DOHH2 (cell line): ENCODE measurements around the gene GPX2.
A peak's percentile ranks its signal among the peaks of the same experiment; 100 is the strongest.

Experiments used
- H3F3A ChIP-seq: fragments of 200-600 bp; sonication (generic), shearing (Covaris generic); 2 replicates; pipeline ENCODE4 v1.6.0; 2016; ENCODE audit warnings: antibody characterized with exemption, mild to moderate bottlenecking; ENCODE audit not compliant: control insufficient read depth, insufficient read depth
- H3K27ac ChIP-seq: fragments of 200-600 bp; sonication (generic); 2 replicates; pipeline ENCODE4 v1.5.1; 2014; ENCODE audit warnings: low read depth, mild to moderate bottlenecking, low read length, moderate library complexity
- H3K27me3 ChIP-seq: fragments of 200-600 bp; sonication (generic); 2 replicates; pipeline ENCODE4 v1.6.1; 2014; ENCODE audit warnings: mild to moderate bottlenecking, low read length, mixed read lengths; ENCODE audit not compliant: control insufficient read depth
- H3K36me3 ChIP-seq: fragments of 200-600 bp; sonication (generic); 2 replicates; pipeline ENCODE4 v1.6.1; 2014; ENCODE audit warnings: mild to moderate bottlenecking, low read length, moderate library complexity, mixed read lengths; ENCODE audit not compliant: control insufficient read depth
- H3K4me1 ChIP-seq: fragments of 200-600 bp; sonication (generic); 2 replicates; pipeline ENCODE4 v1.6.1; 2014; ENCODE audit warnings: mild to moderate bottlenecking, low read length, mixed read lengths; ENCODE audit not compliant: control insufficient read depth
- H3K4me2 ChIP-seq: fragments of 200-600 bp; sonication (generic); 2 replicates; pipeline ENCODE4 v1.6.0; 2014; ENCODE audit warnings: mild to moderate bottlenecking, low read length, moderate library complexity
- H3K4me3 ChIP-seq: fragments of 200-600 bp; sonication (generic); 2 replicates; pipeline ENCODE4 v1.5.1; 2014; ENCODE audit warnings: mild to moderate bottlenecking, low read length, mixed read lengths
- H3K79me2 ChIP-seq: fragments of 200-600 bp; sonication (generic); 2 replicates; pipeline ENCODE4 v1.6.1; 2014; ENCODE audit warnings: mild to moderate bottlenecking, low read length, mixed read lengths; ENCODE audit not compliant: control insufficient read depth
- H3K9me2 ChIP-seq: fragments of 200-600 bp; sonication (generic); replicated peaks from 2 replicates; pipeline ENCODE4 v1.6.1; 2014; ENCODE audit warnings: mild to moderate bottlenecking, low read length, mixed read lengths; ENCODE audit not compliant: control insufficient read depth
- H3K9me3 ChIP-seq: fragments of 200-600 bp; sonication (generic); 2 replicates; pipeline ENCODE4 v1.6.1; 2014; ENCODE audit warnings: antibody characterized with exemption, low read length, mixed read lengths; ENCODE audit not compliant: control insufficient read depth, insufficient read depth
- H4K20me1 ChIP-seq: fragments of 200-600 bp; sonication (generic); 2 replicates; pipeline ENCODE4 v1.6.0; 2014; ENCODE audit warnings: low read depth, mild to moderate bottlenecking, antibody characterized with exemption, low read length, moderate library complexity; ENCODE audit not compliant: control insufficient read depth, insufficient read depth
- CTCF ChIP-seq: fragments of 200-600 bp; sonication (generic); IDR thresholded peaks from one replicate; pipeline ENCODE4 v1.5.1; 2014; ENCODE audit warnings: antibody characterized with exemption, mild to moderate bottlenecking, low read depth, low read length; ENCODE audit not compliant: poor library complexity, severe bottlenecking
- EZH2phosphoT487 ChIP-seq: fragments of 200-600 bp; sonication (generic); IDR thresholded peaks from 2 replicates; pipeline ENCODE4 v1.6.1; 2017; ENCODE audit warnings: borderline replicate concordance, mild to moderate bottlenecking, antibody characterized with exemption, low read length, moderate library complexity, mixed read lengths

The GPX2 gene

GRCh38 chr14:64919215-64919614 is 23.3 kb downstream of the GPX2 start:
- H3K27me3 ChIP-seq = no peaks in the 10 kb centered on the region
- H3K36me3 ChIP-seq = peaks cover 53% of the 10 kb centered on the region
- H3K4me2 ChIP-seq = no peak overlapping the region
- no peak overlapping the region for H3K27ac ChIP-seq
- H3K79me2 ChIP-seq = peaks cover 86% of the 10 kb centered on the region
- H3F3A ChIP-seq = no peaks in the 10 kb centered on the region; the same call in 1 of the 2 replicates
- TF ChIP-seq CTCF (no peak), EZH2phosphoT487 (no peak)
- no peaks in the 10 kb centered on the region for H3K9me2 ChIP-seq
- no peaks in the 10 kb centered on the region for H3K9me3 ChIP-seq
- no peak overlapping the region for H3K4me3 ChIP-seq
- peaks cover 17% of the 10 kb centered on the region for H4K20me1 ChIP-seq
- peaks cover 13% of the 10 kb centered on the region for H3K4me1 ChIP-seq

GRCh38 chr14:64918216-64918615 is 24.3 kb downstream of the GPX2 start:
- Histone ChIP-seq H3K27me3 (no peaks in the 10 kb centered on the region), H3K4me3 (no peak overlapping the region), H3K79me2 (peaks cover 88% of the 10 kb centered on the region), H3K27ac (no peak overlapping the region), H3K9me3 (no peaks in the 10 kb centered on the region), H3K36me3 (peaks cover 47% of the 10 kb centered on the region), H3K4me2 (no peak overlapping the region), H3K4me1 (peaks cover 19% of the 10 kb centered on the region), H4K20me1 (peaks cover 17% of the 10 kb centered on the region), H3F3A (no peaks in the 10 kb centered on the region), H3K9me2 (no peaks in the 10 kb centered on the region)
- TF ChIP-seq CTCF = no peak
- no peak for TF ChIP-seq EZH2phosphoT487

GRCh38 chr14:64915797-64916196 is 26.7 kb downstream of the GPX2 start:
- Histone ChIP-seq H3K27me3 (peaks cover 4% of the 10 kb centered on the region; the same call in 1 of the 2 replicates), H3K27ac (no peak overlapping the region), H3K9me2 (no peaks in the 10 kb centered on the region), H4K20me1 (peaks cover 12% of the 10 kb centered on the region), H3K4me2 (peak overlapping the region; percentile 78), H3K9me3 (no peaks in the 10 kb centered on the region), H3F3A (no peaks in the 10 kb centered on the region), H3K79me2 (peaks cover 70% of the 10 kb centered on the region), H3K4me1 (peaks cover 19% of the 10 kb centered on the region), H3K4me3 (peak overlapping the region; percentile 93), H3K36me3 (peaks cover 42% of the 10 kb centered on the region)
- no peak for TF ChIP-seq CTCF
